ENCODE data around the gene NEU4. TPM values are rescaled to one million over a fixed set of nuclear protein-coding genes. Genes with fewer than 3 reads are reported as not detected.

The NEU4 gene
- total RNA-seq, 1 experiment from 2014 or later, result 0.70 TPM

GRCh38 chr2:241862093-241862492 is 53.1 kb downstream of the NEU4 start:
- Histone ChIP-seq H3K4me1 (ENCODE audit: insufficient read depth, low read length) (no peaks in the 10 kb centered on the region; the same call in 1 of the 2 replicates), H3K18ac (ENCODE audit: insufficient read length, low read depth, low read length) (no peak overlapping the region), H3K79me1 (ENCODE audit: insufficient read depth, low read depth, low read length, poor library complexity, severe bottlenecking) (no peaks in the 10 kb centered on the region), H3K14ac (ENCODE audit: insufficient read depth, low read length) (no peak overlapping the region), H3K79me2 (ENCODE audit: insufficient read depth, low read length) (no peaks in the 10 kb centered on the region), H4K5ac (ENCODE audit: insufficient read length, low read depth, low read length) (no peak overlapping the region), H3K4ac (ENCODE audit: low read depth, low read length) (no peak overlapping the region), H2BK15ac (ENCODE audit: low read depth, low read length) (no peak overlapping the region), H4K8ac (replicated peaks; ENCODE audit: insufficient read length, low read depth, low read length) (no peak overlapping the region), H2BK120ac (ENCODE audit: low read depth, low read length, poor library complexity, severe bottlenecking) (no peak overlapping the region), H3K27me3 (ENCODE audit: insufficient read depth, low read length) (no peaks in the 10 kb centered on the region; the same call in 1 of the 2 replicates), H4K91ac (ENCODE audit: insufficient read length, low read depth, low read length) (no peak overlapping the region), H3K9ac (ENCODE audit: extremely low read depth, insufficient read length, low read length) (no peak overlapping the region), H3K23ac (ENCODE audit: insufficient read length, low read depth, low read length) (no peak overlapping the region), H3K9me3 (ENCODE audit: control insufficient read depth, low read depth, low read length) (no peaks in the 10 kb centered on the region), H2BK20ac (ENCODE audit: low read depth, low read length, poor library complexity, severe bottlenecking) (no peak overlapping the region), H3K23me2 (ENCODE audit: insufficient read length, low read depth, low read length, poor library complexity, severe bottlenecking) (no peaks in the 10 kb centered on the region), H2AK5ac (ENCODE audit: insufficient read length, low read length) (no peak overlapping the region), H4K20me1 (ENCODE audit: control insufficient read depth, insufficient read depth, insufficient read length) (peaks cover 8% of the 10 kb centered on the region), H3K27ac (ENCODE audit: insufficient read length, low read depth, low read length) (no peak overlapping the region), H3K56ac (ENCODE audit: insufficient read length, low read depth, low read length) (no peak overlapping the region), H3T11ph (ENCODE audit: low read length) (no peak overlapping the region), H2BK5ac (ENCODE audit: insufficient read length, low read length) (no peak overlapping the region), H3K4me2 (ENCODE audit: insufficient read depth, insufficient read length, low read length) (no peak overlapping the region), H2AFZ (ENCODE audit: low read length) (no peak overlapping the region), H2BK12ac (ENCODE audit: insufficient read length, low read depth, low read length) (no peak overlapping the region)
- Mint-ChIP-seq H3K9me3 (peaks cover 19 to 20% of the 10 kb centered on the region in 2 experiments), H3K4me3 (no peak overlapping the region), H3K36me3 (ENCODE audit: insufficient read depth in 1 of 3, low read depth in 3 of 3) (peaks cover 0 to 6% (median 0%) of the 10 kb centered on the region in 3 experiments; a peak in 2 of 7 replicates), H3K4me1 (peaks cover 6 to 23% of the 10 kb centered on the region in 2 experiments), H3K27me3 (ENCODE audit: low read depth) (peaks cover 17% of the 10 kb centered on the region), H3K27ac (no peak overlapping the region)
- 100% methylated on average over 1 of the region's 8 CpGs for WGBS (ENCODE audit: extremely low coverage, insufficient read length, low lambda C conversion rate)
- TF ChIP-seq, protein P1, sequence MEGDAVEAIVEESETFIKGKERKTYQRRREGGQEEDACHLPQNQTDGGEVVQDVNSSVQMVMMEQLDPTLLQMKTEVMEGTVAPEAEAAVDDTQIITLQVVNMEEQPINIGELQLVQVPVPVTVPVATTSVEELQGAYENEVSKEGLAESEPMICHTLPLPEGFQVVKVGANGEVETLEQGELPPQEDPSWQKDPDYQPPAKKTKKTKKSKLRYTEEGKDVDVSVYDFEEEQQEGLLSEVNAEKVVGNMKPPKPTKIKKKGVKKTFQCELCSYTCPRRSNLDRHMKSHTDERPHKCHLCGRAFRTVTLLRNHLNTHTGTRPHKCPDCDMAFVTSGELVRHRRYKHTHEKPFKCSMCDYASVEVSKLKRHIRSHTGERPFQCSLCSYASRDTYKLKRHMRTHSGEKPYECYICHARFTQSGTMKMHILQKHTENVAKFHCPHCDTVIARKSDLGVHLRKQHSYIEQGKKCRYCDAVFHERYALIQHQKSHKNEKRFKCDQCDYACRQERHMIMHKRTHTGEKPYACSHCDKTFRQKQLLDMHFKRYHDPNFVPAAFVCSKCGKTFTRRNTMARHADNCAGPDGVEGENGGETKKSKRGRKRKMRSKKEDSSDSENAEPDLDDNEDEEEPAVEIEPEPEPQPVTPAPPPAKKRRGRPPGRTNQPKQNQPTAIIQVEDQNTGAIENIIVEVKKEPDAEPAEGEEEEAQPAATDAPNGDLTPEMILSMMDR (conservative IDR thresholded peaks at IDR 0.05), result no peak
- DNase-seq, result no peak
